Body of pancreas (tissue), 4 donors: ENCODE data around the gene ASB15.

ENCODE experiments used
- POLR2A ChIP-seq, 3 donors: fragments of 450-650 bp; IDR thresholded peaks; one replicate each; pipeline ENCODE4 v1.6.1; 2016; ENCODE audit warnings: antibody characterized with exemption in 3 of 3, mild to moderate bottlenecking in 2 of 3
- TF ChIP-seq, protein P1 (sequence below), 7 experiments: fragments of 450-650 bp in 4 of 7; fragments of 200-600 bp in 3 of 7; sonication (generic) in 3 of 7; IDR thresholded peaks; one replicate each; pipeline ENCODE4 v1.5.1; 2016 to 2019; ENCODE audit warnings: antibody characterized with exemption in 7 of 7

DNA sequence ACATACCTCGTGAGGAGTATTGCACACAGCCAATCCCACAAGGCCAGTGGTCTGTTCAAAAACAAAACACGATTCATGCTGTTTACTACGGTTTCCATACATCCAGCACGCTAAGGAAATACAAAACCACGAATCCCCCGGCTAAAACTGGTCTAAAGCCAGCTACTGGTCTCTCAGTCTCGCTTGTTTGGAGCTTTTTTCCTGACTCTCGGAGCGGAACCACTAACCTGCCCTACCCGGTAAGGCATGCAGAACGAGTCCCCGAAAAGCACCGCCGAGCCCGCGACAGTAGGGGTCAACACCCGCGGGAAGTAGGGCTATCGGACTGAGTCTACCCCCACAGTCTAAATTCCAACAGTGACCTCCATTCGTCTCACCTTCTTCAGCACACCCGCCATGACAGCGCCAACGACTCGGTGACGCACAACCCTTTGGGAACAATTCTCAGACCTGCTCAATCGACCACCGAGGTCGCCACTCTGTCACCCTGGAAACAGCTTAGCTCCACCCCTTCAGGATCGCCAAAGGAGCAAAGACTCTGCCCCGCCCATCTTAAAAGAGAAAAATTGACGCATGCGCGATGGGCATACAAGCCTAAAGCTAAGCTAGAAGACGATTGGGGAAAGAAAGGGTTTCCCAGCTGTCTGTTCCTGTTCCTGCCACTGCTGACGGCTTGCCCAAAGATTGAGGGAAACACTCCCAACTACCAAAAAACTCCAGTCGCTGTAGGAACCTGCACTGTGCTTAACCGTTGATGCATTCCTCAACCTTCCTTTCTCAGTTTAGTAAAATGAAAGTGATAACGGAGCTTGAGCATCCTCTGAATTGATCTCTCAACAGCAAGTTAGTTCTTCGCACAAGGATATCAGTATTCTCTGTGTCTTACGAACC, 44.0 kb upstream of the ASB15 start, which contains the start of gene NDUFA5:
- TF ChIP-seq POLR2A (IDR thresholded peaks at IDR 0.05), result peak; percentile 32 to 82 (median 80)
- TF ChIP-seq, protein P1, sequence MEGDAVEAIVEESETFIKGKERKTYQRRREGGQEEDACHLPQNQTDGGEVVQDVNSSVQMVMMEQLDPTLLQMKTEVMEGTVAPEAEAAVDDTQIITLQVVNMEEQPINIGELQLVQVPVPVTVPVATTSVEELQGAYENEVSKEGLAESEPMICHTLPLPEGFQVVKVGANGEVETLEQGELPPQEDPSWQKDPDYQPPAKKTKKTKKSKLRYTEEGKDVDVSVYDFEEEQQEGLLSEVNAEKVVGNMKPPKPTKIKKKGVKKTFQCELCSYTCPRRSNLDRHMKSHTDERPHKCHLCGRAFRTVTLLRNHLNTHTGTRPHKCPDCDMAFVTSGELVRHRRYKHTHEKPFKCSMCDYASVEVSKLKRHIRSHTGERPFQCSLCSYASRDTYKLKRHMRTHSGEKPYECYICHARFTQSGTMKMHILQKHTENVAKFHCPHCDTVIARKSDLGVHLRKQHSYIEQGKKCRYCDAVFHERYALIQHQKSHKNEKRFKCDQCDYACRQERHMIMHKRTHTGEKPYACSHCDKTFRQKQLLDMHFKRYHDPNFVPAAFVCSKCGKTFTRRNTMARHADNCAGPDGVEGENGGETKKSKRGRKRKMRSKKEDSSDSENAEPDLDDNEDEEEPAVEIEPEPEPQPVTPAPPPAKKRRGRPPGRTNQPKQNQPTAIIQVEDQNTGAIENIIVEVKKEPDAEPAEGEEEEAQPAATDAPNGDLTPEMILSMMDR (IDR thresholded peaks at IDR 0.05), result no peak
